Stimulated activated CD4-positive, alpha-beta T cell treated with anti-CD3 and anti-CD28 coated beads, Interleukin-15, amount 100 ng/mL, for 48 hours (primary cell): ENCODE data around the gene GH2.
A peak's percentile ranks its signal among the peaks of the same experiment; 100 is the strongest.
"Not testable (repeated sequence)": the region's sequence is repeated elsewhere in the genome, so short reads cannot be mapped to it uniquely, and the experiment has no call there.

Experiments used
- DNase-seq, 2 donors: peaks; one replicate each; pipeline ENCODE4 v3.0.0-alpha.2; 2020; ENCODE audit warnings: low read depth in 2 of 2

GH2 gene

DNA sequence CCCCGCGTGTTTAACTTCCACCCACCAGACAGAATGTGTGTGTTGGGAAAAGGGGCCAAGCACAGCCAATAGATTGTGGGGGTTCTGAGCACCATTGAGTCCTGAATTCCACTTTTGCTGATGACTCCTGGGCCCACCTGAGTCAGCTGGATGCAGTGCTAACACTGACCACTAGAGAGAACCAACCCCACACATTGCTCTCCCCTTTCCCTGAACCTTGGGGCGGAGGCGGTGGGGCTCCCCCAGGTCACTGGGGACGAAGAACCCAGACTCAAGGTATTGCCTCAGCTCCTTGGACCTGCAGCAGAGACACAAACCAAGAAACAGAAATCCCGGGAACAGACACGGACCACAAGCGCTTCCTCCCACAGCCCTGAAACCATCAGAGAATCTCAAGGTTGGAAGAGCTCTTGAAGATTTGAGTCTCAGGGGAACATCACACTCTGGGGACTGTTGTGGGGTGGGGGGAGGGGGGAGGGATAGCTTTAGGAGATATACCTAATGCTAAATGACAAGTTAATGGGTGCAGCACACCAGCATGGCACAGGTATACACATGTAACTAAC lies 7.6 kb downstream of the GH2 start:
- not testable (repeated sequence) for DNase-seq

DNA sequence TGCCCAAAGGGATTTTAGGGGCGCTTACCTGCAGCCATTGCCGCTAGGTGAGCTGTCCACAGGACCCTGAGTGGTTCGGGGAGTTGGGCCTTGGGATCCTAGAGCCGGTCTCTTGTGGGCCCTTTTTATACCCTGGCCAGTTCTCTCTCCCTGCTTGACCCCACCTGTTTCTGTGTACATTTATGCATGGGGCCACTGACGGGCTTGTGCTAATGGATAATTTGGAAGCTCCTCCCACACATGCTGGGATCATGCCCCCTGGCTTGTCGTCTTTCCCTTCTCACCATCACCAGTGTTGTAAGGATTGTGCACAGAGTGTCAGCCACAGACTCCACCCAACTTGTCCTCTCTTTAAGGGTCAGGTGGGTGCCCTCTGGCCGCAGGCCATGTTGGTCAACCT lies 8.2 kb downstream of the GH2 start, which contains the start of gene CSH2:
Gene CSH2 (minus strand): TSS at position 101 of the 400 bp plus-strand sequence. CDS start 63 bp downstream, at position 38.
- not testable (repeated sequence) for DNase-seq

DNA sequence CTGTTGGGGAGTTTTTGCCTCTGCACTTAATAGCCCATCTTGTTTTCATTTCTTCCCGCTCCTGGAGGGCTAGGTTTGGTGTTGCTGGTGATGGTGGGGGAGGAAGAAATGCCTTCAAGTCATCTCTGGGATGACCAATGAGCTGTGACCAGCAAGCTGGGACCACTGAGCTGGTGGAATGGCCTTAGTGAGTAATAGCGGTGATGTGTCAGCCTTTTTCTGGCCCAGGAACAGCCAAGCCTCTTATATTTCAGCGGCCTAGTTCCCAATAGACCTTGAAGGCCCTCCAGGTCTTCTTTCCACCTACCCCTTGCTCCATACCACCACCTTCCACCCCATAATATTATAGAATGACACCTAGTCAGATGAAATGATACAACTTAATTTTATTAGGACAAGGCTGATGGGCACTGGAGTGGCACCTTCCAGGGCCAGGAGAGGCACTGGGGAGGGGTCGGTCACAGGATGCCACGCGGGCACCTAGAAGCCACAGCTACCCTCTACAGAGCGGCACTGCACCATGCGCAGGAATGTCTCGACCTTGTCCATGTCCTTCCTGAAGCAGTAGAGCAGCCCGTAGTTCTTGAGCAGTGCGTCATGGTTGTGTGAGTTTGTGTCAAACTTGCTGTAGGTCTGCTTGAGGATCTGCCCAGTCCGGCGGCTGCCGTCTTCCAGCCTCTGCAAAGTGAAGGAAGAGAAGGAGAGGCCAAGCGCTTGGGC lies 9.9 kb downstream of the GH2 start:
- DNase-seq = not testable (repeated sequence)

DNA sequence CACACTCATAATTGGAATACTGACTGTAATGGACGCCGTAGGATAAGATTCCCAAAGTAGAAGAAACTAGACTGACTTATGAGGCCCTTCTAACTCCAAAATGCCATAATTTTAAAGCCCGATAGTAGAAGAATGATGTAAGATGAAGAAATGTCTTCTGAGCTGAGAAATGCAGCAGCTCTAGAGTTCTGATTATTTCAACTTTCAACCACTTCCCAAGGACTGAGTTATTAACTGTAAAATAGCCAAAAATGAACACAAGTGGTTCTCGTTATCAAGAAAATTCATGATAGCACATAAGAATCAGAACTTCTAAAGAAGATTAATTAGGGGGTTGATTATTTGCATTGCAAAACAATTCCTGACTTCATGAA lies 11.5 kb downstream of the GH2 start:
- not testable (repeated sequence) for DNase-seq

DNA sequence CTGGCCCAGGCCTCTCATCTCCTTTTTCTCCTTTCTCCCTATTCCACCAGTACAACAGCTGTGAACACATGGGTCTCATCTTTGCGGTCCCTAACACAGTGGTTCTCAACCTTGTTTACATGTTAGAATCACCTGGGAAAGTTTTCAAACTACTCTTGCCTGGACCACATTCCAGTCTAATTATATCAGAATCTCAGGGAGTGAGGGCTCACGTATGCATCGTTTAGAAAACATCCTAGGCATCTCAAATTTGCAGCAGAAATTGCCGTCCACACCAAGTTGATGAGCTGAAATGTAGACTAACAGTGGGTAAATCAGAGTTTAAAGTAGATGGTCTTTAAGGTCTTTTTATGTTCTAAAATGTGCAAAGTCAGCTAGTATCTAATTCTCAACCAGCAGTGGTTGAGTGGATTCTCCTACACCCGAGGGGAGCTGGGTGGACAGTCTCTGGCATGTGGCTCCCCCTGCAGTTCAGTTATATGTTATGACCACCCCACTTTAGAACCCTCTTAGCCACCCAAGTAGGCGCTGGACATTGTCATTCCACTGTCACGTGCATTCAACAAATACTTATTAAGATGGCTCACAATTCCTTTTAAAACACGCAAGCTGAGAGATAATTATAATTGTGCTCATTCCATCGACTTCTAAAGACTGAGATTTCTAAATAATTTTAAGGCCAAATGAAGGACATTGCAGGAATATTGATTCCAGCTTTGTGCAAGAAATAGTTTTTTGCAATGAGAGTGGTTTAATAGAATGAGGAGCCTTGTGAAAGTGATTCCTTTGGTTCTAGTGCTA lies 12.1 kb downstream of the GH2 start:
- DNase-seq = not testable (repeated sequence)

DNA sequence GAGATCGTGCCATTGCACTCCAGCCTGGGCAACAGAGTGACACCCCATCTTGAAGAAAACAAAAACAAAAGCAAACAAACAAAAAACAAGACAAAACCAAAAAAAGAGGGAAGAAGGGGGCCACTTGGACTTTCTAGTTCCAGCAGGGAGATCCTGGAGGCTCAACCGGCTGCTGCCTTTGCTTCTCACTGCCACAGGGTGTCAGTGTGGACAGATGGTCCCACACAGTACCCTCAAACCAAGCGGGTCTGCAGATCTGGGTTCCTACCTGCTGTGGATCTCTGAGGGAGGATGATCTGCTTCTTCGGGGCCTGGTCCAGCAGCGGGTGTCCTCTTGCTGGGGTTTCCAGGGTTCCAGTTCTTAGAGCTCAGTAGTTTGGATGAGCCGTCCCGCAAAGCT lies 15.1 kb downstream of the GH2 start:
- not testable (repeated sequence) for DNase-seq

DNA sequence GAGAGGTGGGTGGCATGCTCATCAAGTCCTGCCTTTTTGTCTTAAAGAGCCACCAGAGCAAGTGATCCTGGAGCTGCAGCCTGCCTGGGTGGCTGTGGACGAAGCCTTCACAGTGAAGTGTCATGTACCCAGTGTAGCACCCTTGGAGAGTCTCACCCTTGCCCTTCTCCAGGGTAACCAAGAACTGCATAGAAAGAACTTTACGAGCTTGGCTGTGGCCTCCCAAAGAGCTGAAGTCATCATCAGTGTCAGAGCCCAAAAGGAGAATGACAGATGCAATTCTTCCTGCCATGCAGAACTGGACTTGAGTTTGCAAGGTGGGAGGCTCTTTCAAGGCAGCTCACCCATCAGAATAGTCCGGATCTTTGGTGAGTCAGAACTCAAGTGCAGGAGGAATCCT lies 22.5 kb downstream of the GH2 start:
- no peak for DNase-seq

DNA sequence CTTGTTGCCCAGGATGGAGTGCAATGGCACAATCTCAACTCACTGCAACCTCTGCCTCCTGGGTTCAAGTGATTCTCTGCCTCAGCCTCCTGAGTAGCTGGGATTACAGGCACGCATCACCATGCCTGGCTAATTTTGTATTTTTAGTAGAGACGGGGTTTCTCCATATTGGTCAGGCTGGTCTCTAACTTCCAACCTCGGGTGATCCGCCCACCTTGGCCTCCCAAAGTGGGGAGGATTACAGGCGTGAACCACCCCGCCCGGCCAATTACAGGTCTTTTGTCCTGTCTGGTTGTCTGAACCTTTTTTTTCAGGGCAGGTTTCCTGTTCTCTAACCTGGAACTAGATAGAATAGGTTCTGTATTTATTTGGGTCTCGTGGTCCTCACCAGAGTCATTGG lies 25.3 kb downstream of the GH2 start:
- DNase-seq = not testable (repeated sequence)

DNA sequence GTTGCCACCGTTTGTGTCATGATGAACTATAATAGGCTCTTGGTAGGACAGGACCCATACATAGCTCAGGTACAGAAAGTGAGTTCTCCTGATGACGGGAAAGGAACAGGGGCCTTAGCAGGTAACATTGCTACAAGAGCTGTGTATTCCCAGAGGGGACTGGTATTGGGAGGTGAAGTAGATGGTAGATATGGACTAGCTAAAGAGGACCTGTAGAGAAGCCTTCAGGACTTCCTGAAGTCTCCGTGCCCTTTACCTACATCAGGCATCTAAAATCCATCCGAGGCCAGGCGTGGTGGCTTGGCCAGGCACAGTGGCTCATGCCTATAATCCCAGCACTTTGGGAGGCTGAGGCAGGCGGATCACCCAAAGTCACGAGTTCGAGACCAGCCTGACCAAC lies 26.6 kb downstream of the GH2 start:
- DNase-seq = no peak

DNA sequence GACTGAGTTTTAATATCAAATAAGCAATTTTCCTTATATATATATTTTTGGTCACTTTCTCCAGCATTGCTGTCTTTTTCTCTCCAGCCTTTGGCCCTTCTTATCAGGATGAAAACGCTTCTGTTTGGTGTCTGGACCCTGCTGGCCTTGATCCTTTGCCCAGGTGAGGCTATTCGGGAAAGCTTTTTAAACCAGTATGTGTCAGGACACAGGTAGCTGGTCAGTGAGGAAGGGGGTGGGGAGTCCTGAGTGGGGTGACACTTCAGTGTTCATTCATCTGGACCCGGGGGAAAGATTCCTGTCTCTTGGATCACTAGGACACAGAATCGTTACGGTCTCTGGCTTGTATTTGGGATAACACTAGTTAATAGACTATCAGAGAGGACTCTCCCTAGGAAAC lies 27.0 kb downstream of the GH2 start:
- DNase-seq = no peak

DNA sequence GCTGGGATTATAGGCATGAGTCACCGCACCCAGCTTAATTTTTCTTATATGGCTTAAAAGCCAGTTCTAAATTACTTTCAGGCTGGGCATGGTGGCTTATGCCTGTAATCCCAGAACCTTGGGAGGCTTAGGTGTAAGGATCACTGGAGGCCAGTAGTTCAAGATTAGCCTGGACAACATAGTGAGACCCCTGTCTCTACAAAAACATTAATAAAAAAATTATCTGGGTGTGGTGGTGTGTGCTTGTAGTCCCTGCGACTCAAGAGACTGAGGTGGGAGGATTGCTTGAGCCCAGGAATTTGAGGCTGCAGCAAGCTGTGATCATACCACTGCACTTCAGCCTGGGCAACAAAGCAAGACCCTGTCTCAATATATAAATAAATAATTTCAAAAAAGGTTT lies 28.5 kb downstream of the GH2 start:
- no peak for DNase-seq

DNA sequence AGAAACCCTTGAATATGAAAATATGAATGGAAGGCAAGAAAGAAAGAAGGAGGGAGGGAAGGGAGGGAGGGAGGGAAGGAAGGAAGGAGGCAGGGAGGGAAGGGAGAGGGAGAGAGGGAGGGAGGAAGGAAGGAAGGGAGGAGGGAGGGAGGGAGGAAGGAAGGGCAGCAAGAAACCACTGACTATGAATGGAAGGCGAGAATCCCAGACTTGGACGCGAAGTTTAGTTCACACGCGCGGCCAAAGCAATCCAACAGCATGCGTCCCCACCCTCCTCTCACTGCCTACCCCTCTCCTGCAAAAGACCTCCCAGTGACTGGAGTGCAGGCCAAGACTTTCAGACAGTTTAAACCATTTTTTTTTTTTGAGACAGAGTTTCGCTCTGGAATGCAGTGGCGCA lies 31.3 kb downstream of the GH2 start:
- DNase-seq = no peak

DNA sequence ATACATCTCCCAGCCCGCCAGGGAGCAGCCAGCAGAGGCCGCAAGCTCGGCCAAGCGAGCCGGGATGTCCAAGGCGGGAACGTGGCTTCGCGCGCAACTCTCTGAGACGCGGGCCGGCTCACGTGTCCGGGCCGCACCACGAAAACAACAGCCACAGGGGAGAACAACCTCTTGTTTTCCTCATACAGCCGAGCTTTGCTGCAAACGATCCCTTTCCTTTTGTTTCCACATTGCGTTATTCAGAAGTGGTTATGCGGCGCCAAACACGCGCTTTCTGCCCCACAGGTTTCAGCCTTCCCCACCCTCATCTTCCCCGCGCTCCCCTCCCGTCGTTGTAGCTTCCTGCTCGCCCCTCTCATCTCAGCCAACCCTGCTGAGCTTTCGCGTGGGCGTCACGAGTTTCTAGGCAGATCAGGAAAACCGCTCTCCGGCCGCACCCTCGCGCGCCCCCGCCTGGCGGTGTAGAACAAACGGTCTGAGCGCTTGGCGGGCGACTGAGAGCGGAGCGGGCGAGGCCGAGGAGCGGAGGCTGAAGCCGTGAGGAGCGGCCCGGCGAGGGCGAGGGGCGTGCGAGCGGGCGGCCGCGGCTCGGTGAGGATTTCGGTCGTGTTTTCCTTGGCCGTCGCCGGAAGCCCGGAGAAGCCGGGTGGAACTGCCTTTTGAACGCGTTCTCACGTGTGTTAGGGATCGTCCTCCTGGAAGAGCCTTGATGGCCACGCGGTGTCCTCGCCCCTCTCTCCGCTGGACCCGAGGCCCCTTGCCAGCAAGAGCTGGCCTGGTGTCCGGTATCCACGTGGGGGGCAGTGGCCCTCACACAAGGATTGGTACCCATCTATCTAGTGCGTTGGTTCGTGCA lies 32.7 kb downstream of the GH2 start:
- peak; percentile 96 to 97 for DNase-seq

DNA sequence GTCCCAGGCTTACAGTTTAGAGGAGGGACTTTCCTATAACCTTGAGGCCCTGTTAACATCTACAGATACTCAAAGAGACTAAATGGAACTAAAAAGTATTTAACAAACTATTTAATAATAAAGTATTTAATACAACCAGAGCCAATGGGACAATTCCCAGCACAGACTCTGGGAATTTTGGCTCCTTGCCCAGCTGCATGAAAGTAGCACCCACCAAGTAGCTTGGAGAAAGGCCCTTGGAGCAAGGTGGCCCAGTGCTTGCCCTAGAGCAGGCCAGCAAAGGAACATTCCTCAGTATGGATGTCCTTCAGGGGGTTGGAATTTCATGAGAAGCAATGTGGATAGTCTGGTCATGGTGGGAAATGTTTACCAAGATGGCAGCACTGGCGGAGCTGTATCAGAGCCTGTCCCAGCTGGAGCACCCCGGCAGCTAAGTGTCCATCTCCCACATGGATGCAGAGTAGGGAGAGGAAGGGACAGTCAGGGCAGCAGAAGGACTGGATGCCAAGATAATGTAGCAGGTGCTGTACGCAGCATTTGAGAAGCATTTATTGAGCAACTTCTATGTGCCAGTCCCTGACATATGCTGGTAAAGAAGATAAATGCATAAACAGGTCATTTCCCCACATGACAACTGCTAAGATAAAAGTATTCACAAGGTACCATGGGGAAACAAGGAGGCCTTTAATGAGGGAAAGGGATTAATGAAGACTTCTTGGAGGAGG lies 34.1 kb downstream of the GH2 start:
- DNase-seq = no peak

DNA sequence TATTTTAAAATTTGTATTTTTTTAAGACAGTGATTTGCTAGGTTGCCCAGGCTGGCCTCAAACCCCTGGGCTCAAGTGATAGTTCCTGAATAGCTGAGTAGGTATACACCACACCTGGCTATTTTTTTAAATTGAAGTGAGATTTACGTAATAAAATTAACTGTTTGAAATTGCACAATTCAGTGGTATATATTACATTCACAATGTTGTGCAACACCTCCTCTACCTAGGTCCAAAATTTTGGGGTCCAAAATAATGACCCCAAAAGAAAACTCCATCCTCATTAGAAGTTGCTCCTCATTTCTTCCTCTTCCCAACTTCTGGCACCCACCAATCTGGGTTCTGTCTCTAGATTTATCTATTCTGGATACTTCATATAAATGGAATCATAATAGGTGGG lies 36.2 kb downstream of the GH2 start:
- DNase-seq = no peak

DNA sequence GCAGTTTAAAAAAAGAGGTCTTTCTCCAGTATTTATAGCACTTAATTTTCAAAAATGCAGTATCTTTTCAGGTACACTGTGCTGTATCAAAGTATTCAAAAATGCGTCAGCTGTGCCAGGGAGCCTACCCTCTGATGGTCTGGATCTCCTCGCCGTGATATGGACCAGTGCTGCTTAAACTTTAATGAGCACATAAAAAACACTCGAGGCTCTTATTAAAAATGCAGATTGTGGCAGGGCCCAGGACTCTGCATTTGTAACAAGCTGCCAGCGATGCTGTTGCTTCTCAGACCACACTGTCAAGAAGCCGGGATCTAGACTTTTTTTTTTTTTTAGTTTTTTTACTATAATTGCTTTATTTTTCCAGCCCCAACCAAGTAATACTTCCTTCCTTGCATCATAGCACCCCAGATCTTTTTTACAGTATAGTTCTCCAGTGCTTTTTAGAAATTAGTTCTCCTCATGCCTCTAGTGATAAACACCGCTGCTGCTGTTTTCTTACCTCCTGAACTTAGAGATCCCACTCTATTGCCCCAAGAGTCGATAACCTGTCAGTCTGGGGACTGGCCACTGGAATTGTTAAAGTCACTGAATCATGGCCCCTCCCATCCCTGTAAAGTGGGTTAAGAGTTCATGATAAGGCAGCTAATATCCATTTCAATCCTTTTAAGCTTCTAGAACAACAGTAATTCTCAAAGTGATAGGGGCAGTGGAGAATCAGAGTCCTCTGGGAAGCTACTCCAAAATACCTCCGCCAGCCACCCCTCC lies 37.6 kb downstream of the GH2 start:
- no peak for DNase-seq

DNA sequence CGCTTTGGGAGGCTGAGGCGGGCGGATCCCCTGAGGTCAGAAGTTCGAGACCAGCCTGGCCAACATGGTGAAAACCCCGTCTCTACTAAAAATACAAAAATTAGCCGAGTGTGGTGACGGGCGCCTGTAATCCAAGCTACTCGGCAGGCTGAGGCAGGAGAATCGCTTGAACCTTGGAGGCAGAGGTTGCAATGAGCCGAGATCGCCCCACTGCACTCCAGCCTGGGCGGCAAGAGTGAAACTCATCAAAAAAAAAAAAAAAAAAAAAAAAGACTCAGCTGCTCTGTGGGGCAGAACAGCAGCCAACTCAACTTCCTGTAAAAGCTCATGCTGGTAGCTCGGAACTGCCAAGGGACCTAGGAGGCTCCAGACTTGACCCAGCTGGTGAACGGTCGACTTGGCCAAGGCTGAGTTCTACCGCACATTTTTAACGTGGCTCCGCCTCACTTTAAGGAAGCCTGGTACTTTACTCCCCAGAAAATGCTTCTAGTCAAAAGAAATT lies 38.3 kb downstream of the GH2 start:
- DNase-seq = not testable (repeated sequence)

DNA sequence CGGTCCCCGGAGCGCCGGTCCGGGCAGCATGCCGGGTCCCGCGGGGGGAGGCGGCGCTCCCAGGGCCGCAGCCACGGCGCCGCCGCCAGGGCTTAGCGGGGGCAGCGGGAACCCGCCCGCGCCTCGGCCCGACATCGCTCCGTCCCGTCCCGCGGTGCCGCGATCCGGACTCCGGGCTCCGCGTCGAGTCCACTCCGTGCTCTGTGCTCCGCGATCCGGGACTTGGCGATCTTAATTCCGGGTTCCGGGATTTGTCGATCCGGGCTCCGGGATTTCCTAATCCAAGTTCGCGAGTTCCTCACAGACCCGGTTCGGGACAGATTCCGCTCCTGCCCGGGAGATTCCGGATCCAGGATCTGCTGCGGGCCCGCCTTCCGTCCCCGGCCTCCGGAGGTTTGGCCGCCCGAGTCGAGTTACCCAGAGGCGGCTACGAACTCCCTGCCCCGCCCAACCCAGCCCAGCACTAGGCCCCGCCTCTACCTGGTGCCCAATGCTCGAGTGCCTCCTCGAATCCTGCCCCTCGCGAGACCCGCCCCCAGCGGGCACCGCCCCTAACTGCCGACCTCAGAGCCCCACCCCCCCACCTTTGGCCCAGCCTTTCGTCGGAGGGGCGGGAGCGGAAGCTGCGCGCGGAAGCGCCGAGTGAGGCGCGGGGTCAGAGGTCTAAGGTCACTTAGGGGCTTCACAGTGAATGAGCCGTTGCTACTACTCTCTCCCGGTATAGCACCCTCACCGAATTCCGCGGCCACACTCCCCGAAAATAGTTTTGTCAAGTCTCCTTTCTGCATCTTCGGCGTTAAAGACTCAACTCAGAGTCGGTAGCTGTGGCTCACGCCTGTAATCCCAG lies 39.0 kb downstream of the GH2 start, which contains the start of gene SMARCD2:
Gene SMARCD2 (minus strand): TSS at position 146 of the 847 bp plus-strand sequence. CDS start 11 bp downstream, at position 135.
- peak; percentile 98 to 99 for DNase-seq

DNA sequence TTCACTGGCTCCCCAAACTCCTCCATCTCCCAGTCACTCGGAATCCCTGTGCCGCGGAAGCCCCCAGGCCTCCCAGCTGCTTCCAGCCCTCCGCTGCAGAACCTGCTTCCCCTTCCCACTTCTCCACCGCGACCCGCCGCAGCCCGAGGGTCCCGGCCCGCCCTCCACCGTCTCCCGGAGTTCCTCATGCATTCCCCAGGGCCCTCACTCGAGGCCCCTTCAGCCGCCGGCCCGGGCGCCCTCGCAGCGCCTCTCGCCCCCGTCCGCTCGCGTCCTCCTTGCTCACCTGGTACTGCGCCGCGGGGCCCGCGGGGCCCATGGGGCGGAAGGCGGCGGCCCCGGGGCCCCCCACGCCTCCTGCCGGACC lies 39.6 kb downstream of the GH2 start:
- no peak for DNase-seq
